Loucy (cell line): Measurements from ENCODE around the gene MMAB.

ENCODE experiments used
- CTCF ChIP-seq: fragments of 200-600 bp; sonication (generic); conservative IDR thresholded peaks from 2 replicates; pipeline ENCODE4 v1.5.1; 2014; ENCODE audit warnings: mild to moderate bottlenecking, antibody characterized with exemption, low read length
- EZH2phosphoT487 ChIP-seq: fragments of 200-600 bp; IDR thresholded peaks from 2 replicates; pipeline ENCODE4 v1.6.1; 2018; ENCODE audit warnings: antibody characterized with exemption, mild to moderate bottlenecking, moderate library complexity, borderline replicate concordance

DNA sequence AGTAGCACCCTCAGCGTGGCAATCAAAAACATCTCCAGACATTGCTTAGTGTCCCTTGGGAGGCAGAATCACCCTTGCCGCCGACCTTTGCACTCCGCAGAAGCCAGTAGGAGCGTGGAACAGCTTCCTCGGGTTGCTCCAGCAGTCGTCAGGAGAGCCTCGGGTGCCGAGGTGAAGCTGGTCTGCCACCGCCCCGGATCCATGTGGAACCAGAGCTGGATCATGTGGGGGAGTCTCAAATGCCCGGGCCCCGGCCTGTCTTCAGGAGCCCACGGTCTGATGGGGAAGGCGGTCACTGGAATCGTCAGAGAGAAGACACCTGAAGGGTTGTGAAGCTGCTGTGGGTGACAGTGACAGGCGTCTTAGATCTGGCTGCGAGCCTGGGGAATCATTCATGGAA, 14.6 kb upstream of the MMAB start:
- TF ChIP-seq CTCF (no peak), EZH2phosphoT487 (no peak)
